Activated gamma-delta T cell treated with anti-CD3 and anti-CD28 coated beads, Interleukin-2, amount 50 U/mL, for 16 hours (primary cell): ENCODE results near the gene LSR.
"Not testable (repeated sequence)": the region's sequence is repeated elsewhere in the genome, so short reads cannot be mapped to it uniquely, and the experiment has no call there.

ENCODE experiments used
- DNase-seq: peaks from one replicate; pipeline ENCODE4 v3.0.0-alpha.2; 2020; ENCODE audit warnings: low read depth

LSR gene

DNA sequence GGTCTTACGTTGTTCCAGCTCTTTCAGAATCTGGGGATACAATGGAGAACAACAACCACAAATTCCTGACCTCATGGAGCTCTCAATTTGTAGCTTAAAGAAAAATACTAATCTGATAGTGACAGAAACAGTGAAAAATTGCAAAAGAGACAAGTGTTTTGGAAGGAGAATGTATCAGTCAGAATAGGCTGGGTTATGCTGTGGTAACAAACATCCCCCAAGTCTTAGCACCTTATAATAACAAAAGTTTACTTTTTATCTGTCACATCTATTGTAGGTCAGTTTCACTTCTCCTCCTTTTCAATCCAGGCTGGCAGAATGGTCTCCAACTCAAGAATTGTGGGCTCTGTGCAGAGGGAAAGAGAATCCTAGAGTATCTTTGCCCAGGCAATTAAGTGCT, 29.8 kb upstream of the LSR start:
- no peak for DNase-seq

DNA sequence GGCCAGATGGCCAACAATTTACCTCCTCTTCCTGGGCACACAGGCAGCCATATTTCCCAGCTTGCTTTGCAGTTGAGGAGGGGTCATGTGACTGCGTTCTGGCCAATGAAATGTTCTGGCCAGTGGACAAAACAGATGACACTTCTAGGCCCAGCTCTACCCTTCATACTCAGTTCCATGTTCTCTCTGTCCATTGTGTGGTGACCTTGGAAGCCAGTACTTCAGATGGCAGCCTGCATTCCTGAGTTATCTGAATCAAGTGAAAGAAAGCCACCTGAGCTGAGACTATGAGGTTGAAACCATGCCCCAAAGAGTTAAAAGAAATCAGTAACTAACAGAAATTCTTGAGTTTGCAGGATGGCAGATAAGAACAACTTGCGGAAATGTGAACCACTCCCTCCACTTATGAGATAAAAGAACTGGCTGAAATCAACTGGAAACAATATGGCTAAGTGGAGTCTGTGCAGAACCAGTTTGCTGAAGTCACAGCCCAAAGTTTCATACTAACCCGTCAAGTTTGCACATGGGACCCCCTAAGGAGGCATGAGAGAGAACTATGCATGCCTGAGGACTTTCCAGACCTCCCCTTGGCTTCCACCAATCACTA, 28.4 kb upstream of the LSR start:
- DNase-seq, result no peak

DNA sequence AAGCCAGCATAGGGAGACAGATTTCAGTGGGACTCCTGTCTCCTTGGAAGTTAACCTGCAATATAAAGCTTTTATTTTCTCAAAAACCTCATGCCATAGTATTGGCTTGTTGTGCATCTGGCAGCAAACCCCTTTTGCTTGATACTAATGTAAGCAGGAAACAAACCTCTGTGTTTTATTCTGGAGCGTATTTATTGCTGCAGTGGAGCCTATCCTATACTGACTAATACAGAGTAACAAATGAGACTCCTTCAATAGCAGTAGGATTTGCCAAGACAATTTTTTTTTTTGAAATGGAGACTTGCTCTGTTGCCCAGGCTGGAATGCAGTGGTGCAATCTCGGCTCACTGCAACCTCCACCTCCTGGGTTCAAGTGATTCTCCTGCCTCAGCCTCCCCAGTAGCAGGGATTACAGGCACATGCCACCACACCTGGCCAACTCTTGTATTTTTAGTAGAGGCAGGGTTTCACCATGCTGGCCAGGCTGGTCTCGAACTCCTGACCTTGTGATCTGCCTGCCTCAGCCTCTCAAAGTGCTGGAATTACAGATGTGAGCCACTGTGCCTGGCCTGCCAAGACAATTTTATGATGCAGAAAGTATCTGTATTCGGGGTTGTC, 27.7 kb upstream of the LSR start:
- DNase-seq, result not testable (repeated sequence)

DNA sequence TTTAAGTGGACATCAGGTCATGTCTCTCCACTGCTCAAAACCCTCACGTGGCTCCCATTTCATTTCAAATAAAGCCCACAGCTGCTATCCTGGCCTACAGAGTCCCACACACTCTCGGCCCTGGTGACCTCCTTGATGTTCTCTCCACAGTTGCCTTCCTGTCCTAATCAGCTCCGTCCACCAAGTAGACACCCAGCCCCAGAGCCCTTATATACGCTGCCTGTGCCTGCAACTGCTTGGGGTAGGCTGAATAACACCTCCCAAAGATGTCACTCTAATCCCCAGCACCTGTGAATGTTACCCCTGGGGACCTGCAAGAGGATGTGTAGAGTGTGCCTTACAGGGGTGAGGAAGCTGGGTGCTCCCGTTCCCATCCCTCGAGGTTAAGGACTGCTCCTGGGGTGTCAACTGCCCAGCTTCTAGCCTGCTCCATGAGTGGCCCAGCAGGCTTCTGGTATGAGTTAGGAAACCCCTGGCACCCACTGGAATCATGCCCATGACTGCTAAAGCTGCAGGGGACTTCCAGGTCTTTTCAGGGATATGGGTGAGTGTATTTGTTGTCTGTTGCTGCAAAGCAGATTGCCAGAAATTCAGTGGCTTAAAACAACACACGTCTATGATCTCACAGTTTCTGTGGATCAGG, 26.3 kb upstream of the LSR start:
- no peak for DNase-seq

DNA sequence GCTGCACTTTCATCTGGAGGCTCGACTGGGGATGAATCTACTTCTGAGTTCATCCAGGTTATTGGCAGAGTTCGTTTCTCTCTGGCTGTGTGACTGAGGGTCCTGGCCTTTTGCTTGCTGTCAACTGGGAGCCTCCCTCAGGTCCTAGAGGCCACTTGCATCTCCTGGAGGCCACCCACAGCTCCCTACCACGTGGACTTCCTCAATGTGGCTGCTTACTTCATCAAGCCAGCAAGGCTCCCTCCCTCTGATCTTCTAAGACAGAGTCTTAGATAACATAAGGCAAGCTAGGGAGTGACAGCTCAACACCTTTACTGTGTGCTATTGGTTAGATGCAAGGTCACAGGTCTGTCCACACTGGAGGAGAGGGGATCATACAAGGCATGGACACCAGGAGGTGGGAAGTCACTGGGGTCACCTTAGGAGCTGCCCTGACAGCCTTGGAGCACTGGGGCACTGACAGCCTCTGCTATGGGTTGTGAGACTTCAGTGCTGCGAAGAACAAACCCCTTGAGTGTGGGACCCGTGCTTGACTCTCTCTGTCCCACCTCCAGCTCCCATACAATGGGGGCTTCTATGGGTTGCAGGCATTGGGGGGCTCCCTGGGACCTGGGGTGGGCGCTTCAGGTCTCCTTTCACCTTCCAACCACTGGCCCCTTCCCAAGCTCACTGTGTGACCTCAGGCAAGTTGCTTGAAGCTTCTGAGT, 25.6 kb upstream of the LSR start:
- DNase-seq, result no peak

DNA sequence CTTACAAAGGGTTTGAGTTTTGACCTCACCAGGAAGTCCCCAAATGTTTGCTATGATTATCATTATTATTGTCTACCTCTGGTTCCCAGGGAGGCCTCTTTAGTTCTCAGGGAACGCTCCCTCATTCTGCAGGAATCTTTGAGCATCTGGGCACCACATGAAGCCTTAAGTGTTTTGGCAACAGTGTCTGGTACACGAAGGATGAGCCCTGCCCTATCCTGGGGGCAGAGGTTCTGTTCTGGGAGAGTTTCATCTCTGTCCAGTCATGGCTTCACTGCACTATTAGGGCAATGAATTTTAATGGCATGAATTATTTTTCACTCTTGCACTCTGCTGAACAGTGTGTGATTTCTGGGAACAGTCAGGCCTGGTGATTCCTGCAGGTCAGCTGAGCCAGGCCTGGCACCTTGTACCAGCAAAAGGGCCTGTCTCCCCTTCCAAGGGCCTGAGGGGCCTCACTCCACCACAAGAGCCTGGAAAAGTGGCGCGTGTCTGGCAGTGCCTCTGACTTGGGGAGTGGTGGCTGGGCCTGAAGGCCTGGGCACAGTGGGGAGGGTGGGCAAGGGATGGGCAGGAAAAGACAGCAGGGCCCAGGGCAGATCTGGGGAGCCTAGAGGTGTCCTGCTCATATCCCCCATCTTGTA, 24.8 kb upstream of the LSR start:
- DNase-seq, result no peak

DNA sequence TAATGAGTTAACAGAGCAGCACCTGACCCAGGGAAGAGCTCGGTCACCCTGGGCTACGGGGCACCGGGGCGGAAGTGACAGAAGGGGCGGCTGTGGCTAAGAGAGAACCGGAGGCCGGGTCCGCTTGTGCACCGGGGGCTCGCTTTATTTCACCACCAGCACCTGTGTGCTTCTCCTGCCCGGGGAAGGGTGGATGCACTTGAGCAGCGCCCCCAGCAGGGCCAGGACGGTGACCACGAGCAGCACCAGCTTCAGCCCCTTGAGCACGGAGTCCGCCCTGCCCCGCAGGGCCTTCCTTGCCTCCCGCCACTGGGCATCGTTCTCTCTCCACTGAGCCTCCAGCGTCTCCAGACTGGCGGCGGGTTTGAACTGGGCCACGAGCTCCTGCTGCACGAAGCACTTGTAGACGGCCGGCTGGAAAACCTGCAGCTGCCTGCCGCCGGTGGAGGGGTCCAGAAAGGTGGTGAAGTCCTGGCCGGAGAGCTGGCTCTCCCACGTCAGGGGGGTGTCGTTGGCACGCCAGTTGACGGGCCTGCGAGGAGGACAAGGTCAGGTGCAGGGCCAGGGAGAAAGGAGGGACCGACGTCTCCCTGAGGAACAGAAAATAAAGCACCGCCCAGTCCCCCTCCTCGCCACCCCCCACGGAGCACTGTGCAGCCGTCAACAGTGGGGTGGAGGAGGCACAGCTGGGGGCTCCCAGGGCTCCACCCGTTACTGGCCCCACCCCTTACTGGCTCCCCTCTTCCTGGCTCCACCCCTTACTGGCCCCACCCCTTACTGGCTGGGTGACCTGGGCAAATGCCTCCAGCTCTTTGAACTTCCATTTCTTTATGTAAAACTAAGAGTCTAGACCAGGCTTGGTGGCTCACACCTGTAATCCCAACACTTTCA, 23.9 kb upstream of the LSR start:
- DNase-seq, result no peak

DNA sequence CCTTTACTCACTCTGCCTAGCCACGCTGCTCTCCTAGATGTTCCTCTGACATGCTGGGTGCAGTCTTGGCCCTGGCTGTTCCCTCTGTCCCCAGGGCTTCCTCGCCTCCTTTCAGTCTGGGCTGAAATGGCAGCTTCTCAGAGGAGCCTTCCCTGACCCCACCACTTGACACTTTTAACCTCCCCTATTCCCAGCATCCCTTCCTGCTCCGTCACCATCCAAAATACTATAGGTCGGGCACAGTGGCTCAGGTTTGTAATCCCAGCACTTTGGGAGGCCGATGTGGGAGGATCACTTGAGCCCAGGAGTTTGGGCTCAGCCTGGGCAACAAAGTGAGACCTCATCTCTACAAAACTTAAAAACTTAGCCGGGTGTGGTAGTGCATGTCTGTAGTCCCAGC, 22.9 kb upstream of the LSR start:
- no peak for DNase-seq

DNA sequence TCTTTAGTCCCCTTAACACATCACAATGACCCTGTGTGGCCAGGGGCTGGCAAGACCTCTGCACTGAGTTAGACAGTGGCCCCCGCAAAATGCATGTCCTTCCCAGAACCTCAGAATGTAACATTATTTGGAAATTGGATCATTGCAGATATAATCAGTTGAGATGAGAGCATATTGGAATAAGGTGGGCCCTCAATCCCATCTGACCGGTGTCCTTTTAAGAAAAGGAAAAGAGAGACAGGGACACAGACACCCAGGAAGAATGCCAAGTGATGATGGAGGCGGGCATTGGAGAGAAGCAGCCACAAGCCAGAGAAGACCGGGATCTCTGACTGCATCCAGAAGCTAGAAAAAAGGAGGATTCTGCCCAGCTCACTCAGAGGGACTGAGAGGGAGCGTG, 22.1 kb upstream of the LSR start:
- no peak for DNase-seq

DNA sequence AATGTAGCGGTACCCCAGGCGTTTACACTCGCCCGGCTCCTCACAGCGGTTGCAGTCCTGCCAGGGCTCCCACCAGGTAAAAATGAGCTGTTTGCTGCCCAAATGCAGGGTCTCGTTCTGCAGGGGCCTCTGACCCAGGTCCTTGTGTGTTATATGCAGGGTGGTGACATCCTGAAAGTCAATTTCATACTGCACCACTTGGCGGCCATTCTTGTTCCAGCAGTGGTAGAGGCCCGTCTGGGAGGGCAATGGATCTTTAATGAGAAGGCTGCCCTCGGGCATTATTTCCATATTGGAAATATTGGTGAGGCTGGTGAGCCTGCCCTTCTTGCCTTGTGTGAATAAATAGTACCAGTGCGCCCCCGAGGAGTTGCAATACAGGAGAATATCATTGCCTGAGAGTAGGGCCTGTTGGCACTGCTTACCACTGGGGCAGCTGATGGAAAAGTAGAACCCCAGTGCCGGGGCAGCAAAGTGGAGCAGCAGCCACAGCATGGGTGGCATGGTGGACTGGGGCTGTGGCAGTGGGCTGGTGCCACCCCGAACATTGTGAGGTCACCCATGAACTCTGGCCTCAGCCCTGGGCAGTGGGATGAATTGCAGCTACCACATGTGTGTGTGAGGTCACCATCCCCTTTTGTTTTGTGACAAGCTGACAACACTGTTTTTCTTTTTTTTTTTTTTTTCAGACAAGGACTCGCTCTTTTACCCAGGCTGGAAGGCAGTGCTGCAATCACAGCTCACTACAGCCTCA, 20.4 kb upstream of the LSR start, which contains the start of gene FAM187B:
Gene FAM187B (minus strand): TSS at position 563 of the 754 bp plus-strand sequence. CDS start 59 bp downstream, at position 504.
- DNase-seq, result no peak

DNA sequence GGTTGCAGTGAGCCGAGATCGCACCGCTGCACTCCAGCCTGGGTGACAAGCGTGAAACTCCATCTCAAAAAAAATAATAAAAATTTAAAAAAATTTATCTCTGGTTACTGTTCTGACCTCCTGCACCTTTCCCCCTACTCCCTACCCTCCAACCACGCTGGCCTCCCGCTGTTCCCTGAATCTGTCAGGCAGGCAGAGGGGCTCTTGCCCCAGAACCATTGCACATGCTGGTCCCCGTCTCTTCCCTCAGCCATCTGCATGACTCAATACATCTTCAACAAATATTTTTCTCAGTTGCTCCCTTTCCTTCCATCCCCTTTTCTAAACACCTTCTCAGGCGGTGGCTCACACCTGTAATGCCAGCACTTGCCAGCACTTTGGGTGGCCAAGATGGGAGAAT, 19.2 kb upstream of the LSR start:
- DNase-seq, result no peak

DNA sequence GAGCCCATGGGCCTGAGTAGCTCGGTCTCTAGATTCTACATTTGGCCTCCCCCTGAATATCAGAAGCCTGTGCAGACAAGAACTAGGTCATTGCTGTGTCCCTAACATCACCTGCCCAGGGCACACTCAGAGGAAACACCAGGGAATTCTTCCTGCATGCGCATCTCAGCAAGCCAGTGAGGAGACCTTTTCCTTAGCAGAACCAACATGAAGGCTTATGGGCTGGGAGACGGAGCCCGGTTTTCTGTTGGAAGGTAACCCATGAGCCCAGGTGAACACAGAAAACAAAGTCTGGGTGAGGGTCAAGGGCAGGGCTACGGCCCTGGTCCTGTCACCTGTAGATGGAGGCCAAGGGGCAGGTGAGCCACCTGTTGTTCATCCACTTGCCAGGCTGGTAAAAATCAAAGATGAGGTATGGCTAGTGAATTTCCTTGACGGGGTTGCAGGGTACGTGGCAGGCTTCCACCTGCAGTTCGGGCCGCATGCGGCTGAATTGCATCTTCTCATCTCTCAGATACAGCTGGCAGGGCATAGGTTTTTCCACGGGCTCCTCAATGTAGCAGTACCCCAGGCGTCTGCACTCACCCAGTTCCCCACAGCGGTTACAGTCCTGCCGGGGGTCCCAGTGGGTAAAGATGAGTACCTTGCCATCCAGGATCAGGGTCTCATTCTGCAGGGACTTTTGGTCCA, 16.7 kb upstream of the LSR start:
- DNase-seq, result no peak

DNA sequence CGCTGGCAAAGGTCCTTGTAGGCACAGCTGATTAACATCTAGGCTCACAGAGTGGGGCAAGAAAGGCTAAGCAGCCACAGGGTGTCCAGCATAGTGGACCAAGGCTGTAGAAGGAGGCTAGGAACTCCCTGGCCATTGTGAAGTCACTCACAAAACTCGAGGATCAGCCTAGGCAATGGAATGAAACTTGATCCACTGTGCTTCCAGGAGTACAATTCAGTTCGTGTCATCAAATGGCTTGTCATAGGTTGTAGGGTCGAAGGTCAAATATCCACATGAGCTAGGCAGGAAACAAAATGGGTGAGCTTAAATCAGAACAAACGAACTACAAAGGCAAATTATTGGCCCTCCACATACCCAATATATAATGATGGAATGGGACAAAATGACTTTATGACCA, 15.9 kb upstream of the LSR start:
- no peak for DNase-seq

DNA sequence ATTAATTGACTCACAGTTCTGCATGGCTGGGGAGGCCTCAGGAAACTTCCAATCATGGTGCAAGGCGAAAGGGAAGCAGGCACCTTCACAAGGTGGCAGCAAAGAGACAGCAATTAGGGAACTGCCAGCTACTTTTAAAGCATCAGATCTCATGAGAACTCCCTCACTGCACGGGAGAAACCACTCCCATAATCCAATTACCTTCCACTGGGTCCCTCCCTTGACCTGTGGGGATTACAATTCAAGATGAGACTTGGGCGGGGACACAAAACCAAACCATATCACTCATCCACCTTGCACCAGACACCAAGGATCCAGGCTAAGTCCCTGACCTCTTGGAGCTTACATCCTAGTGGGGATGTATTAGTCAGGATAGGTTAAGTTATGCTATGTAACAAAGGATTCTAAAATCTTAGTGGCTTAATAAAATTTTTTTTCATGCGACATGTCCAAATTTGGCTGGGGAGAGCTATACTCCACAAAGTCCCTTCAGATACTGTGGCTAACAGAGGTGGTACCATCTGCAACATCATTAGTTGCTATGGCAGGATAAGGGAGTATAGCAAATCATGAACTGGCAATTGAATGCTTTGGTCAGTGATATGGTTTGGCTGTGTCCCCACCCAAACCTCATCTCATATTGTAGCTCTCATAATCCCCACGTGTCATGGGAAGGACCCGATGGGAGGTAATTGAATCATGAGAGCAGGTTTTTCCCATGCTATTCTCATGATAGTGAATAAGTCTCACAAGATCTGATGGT, 12.0 kb upstream of the LSR start:
- DNase-seq, result no peak

DNA sequence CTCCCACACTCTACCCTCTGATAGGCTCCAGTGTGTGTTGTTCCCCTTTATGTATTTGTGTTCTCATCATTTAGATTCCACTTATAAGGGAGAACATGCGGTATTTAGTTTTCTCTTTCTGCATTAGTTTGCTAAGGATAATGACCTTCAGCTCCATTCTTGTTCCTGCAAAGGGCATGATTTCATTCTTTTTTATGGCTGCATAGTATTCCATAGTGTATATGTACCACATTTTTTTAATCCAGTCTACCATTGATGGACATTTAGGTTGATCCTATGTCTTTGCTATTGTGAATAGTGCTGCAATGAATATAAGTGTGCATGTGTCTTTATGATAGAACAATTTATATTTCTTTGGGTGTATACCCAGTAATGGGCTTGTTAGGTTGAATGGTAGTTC, 9.2 kb upstream of the LSR start:
- not testable (repeated sequence) for DNase-seq

DNA sequence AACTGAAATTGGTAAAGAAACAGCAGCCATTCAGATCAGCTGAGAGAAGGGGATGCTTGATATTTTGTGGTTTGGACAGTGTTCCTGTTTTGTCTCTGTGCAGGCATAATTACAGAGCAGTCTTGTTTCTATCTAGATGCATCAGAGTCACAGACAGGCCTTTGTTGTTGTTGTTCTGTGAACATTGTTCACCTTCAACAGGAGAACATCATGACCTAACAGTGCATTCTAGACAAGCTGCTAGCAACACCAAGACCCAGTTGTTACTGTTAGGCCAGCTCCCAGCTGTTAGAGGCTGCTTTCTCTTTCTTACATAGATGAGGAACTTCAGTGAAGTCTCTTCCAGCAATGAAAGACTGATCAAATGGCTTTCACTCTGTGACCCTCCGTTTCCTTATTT, 8.5 kb upstream of the LSR start:
- no peak for DNase-seq

DNA sequence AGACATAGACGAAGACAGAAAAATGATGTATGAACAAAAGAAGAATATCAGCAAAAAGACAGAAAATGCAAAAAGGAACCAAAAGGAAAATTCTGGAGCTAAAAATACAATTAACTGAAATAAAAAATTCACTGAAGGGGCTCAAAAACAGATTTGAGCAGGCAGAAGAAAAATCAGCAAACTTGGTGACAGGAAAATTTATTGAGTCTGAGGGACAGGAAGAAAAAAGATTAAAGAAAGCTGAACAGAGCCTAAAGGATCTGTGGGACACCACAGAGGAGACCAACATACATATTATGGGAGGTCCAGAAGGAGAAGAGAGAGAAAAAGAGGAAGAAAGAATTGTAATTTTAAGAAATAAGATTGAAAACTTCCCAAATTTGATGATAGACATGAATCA, 7.4 kb upstream of the LSR start:
- DNase-seq, result no peak

DNA sequence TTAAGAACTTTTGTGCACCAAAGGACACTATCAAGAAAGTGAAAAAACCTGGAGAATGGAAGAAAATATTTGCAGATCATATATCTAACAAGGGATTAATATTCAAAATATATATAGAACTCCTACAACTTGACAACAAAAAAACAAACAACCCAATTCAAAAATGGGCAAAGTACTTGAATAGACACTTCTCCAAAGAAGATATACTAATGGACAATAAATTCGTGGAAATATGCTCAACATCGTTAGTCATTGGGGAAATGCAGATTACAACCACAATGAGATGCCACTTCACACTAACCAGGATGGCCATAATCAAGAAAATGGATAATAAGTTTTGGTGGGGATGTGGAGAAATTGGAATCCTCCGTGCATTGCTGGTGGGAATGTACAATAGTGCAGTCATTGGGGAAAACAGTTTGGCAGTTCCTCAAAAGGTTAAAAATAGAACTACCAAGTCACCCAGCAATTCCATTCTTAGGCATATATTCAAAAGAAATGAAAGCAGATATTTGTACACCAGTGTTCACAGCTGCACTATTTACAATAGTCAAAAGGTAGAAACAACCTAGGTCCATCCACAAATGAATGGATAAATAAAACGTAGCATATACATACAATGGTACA, 2.2 kb upstream of the LSR start:
- DNase-seq, result no peak
